ENCODE measurements around the gene ID3.

DNA sequence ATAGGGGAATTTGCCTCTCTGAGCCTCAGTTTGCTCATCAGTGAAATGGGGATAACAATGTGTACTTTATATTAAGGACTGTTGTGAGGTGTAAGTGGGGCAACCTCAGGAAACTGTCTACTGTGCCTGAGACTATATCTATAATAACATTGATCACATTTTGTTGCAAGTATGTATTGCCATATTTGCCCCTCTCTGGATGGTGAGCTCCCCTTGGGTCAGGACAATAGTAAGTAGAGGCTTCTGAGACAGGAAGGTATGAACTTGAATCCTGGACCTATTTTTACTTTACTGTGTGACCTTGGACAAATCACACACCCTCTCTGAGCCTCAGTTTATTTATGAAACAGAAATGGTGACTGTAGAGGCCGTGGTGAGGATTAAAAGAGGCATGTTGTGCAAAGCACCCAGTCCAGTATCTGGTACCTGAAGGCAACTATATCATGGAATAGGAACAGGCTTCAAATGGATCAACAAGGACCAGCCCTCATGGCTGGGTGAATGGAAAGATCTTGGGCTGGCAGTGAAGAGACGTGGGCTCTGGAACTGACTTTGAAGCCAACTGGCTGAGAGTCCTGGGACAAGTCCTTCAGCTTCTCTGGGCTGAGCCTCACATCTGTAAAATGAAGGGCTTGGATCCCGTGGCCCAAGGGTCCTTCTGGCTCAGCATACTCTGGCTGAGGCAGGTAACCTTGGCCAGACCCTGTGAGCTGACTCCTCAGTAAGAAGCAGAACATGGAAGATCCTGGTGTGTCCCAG, 35.0 kb upstream of the ID3 start:
- no peak for TF ChIP-seq POLR2A (IDR thresholded peaks at IDR 0.05)
- TF ChIP-seq CTCF (IDR thresholded peaks at IDR 0.05): no peak
- TF ChIP-seq POLR2AphosphoS5 (IDR thresholded peaks at IDR 0.05): no peak
- TF ChIP-seq EP300 (IDR thresholded peaks at IDR 0.05): no peak
